Measurements from ENCODE around the gene EYS. TPM values are rescaled to one million over a fixed set of nuclear protein-coding genes. Genes with fewer than 3 reads are reported as not detected.

EYS gene
- polyA plus RNA-seq, 4 donors, result 0.51 to 0.77 (median 0.61) TPM

DNA sequence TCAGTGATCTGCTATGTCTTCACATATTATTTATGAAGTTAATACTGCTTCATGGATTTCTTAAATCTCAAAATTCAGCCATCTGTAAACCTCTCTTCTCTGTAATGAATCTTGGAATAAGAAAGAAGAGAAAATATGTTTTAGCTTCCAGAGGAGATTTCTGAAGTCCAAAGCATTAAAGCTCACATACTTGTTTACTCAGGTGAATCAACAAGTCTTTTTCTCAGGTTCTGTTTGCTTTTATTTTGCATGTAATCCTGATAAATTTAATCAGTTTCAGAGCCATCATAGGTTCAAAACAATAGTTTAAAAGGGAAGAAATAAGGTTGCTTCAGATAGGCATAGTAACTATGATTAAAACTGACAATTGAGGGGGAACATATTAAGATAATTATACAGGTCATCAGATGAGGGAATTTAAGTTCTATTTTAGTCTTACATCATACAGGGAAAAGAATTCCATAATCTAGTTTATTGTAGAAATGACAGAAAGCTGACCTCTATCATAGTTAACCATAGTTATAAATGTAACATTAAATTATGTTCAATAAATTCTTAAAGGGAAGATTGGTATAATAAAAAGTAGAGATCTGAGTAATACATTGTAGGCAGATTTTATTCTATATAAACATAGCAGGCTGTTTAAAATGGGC is 716.2 kb downstream of the EYS start:
- DNase-seq (ENCODE audit: low read depth in 4 of 4, low spot score in 3 of 4), result no peak

DNA sequence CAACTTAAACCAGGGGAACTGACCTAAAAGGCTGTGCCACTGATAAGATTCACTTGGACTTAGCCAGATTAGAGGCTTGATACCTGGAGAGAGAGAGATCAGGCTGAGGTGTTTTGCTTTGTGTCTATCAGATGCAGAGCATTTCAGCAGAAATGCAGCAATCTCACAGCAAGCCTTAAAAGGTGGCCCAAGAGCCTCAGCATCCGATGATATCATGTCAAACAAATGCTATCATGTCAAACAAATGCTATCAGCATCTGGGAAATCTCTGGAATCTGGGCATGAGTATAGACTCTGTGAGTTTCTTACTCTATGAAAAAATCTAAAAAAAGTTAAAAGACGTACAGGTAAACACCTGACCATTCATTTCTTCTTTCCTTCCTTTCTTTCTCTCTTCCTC is 718.9 kb downstream of the EYS start:
- no peak for DNase-seq (ENCODE audit: low read depth in 4 of 4, low spot score in 3 of 4)

DNA sequence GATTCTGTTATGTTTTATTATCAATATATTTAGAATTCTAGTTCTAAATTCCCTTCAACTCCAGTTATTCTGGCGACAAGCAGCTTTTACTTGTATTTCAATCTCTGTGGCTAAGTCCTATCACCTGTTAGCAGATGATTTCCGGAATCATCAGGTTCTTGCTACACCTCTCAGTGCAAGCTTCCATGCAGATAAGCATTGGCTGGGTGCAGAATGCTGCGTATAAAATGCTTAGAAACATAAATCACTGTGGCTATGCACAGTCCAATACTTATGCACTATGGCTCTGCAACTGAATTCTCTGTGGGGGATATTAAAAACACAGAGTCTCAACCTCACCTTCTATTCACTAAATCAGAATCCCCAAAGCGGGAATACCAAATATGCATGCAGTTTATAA is 720.0 kb downstream of the EYS start:
- DNase-seq (ENCODE audit: low read depth in 4 of 4, low spot score in 3 of 4), result no peak

DNA sequence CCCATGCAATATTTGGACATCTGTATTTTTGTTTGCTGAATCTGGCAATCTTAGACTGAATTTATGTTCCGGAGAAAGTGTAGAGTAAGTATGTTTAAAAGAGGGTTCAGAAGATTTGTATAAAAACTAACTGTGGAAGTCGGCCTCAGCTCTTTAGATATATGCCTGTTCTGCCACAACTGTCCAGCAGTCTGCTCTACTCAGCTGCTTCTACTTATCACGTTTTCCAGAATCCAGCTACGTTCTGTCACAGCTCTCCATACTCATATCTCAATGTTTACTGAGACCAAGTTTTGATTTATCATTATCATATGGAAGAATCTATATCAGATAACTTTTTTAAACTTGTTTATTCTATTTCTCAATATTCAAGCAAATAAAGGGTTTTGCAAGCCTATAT is 721.3 kb downstream of the EYS start:
- DNase-seq (ENCODE audit: low read depth in 4 of 4, low spot score in 3 of 4), result no peak

DNA sequence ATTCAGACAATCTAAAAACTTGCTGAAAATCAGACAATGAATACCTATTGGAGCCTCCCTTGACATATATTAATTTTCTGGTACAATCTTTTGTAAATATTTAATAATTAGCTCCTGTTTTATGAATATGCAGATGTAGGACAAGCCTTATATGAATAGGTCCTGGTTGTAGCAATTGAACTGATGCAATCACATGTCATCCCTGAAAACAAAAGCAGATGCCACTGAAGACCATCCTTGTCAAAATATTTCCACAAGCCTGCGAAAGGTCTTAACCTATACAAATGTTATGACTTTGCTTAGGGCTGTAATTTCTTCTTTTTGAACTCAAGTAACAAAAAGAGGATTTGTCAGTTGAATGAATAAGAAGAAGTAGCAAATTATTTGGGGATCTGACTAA is 722.1 kb downstream of the EYS start:
- no peak for DNase-seq (ENCODE audit: low read depth in 4 of 4, low spot score in 3 of 4)

DNA sequence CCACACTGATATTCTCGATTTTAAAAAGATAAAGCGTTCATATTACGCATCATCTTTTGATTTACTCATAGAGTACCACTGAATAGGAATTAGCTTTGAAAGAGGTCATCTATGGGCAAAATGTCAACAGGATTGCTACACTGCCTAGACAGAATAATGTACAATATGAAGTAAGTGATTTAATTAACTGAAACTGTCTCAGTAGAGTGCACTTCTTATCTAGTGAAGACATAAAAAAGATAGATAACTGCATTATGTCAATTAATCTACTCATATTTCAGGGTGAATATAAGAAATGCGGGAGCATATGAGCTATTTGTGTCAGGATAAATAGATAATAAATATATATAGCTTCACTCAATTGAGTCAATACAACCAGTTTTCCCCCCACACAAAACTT is 723.9 kb downstream of the EYS start:
- DNase-seq (ENCODE audit: low read depth in 4 of 4, low spot score in 3 of 4), result no peak

DNA sequence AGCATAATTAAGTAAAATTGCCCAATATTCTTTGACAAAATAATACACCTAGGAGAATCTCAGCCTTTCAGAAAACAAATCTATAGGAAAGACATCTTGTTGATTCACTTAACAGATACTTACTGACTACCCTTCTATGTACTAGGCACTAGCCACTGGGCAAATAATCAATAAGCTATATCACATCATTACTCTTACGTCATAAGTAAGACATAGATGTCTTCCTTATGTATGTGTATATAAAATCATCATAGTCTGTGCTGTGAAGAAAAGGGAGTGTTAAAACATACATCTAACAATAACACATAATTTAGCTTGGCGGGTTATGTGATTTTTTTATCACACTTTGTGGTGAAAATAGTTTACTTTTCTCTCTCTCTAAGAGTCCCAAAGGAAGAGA is 733.9 kb downstream of the EYS start:
- DNase-seq (ENCODE audit: low read depth in 4 of 4, low spot score in 3 of 4), result no peak

DNA sequence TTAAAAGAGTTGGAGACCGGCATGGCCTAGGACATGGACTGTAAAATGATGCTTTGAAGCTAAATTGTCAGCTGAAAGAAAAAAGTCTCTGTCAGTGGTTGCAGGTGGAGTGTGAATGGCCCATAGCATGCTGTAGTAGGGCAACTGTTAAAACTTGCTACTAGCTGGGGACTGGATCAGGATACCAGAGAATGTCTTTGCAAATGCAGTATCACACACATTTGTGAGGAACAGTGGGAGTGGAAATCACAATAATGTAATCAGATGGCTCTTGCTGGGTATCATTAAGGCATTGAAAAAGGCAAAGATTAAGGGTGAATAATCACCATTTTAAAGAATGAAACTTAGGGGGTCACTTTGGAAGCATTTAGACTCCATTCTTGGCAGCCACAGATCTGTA is 737.9 kb downstream of the EYS start:
- no peak for DNase-seq (ENCODE audit: low read depth in 4 of 4, low spot score in 3 of 4)

DNA sequence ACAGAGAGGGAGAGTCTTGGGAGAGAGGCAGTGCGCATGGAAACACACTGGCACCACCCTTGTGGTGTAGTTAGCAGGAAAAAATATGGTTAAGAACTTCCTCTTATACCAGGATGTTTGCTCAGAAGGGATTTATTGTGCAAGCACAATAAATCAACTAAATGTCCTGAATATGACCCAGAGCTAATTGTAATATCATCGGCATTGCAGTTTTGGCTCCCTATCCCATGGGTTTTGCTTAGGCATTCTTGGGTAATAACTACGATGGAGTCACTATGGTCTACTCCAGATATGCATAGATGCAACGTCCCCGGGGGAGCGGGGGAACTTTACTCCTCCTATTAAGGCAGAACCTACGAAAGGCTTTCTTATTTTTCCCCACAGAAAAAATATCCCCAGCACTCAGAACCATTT is 751.6 kb downstream of the EYS start:
- DNase-seq (ENCODE audit: low read depth in 4 of 4, low spot score in 3 of 4), result no peak

DNA sequence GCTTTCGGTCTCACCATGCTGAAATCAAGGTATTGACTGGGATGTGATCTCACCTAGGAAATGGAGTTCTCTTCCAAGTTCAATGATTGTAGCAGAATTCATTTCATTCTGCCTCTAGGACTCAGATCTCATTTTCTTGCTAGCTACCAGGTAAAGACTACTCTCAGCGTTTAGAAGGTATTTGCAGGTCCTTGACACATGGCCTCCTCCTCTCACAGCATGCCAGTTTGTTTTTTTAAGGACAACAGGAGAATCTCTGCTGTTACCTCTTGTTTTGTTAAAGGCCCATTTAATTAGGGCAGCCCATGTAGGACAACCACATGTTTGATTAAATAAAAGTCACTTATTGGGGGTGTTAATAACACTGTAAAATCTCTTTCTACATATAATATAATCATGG is 757.8 kb downstream of the EYS start:
- no peak for DNase-seq (ENCODE audit: low read depth in 4 of 4, low spot score in 3 of 4)

DNA sequence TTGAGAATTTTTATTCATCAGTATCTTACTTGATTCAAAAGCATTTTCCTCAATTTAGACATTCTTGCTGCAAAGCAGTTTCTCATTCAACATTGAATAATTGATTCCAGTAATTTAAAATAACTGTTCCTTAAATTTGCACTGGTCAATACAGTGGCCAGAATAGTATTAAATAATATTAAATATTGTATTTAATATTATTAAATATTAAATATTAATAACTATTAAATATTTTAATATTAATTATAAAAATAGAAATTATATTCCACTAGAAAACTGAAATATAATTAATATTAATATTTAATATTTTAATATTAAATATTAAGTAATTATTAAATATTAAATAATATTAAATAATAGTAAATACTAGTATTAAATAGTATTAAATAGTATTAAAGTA is 758.8 kb downstream of the EYS start:
- DNase-seq (ENCODE audit: low read depth in 4 of 4, low spot score in 3 of 4), result no peak

DNA sequence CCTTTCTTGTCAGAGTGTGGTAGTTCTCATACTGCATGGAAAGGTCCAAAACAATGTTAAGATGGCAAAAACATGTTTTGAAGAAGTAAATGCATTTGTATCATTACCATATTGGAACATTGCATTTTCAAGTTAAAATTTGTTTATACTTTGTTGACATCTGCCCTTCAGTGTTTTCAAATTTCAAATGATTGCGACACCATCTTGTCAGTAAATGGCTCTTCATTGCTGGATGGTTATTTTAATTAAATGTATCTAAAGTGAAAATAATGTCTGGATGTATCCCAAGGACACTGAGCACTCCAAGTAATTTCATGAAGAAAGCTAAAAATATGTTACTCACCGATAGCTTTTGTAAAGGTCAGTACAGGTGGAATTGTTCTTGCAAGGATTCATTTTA is 761.6 kb downstream of the EYS start:
- DNase-seq (ENCODE audit: low read depth in 4 of 4, low spot score in 3 of 4), result no peak

DNA sequence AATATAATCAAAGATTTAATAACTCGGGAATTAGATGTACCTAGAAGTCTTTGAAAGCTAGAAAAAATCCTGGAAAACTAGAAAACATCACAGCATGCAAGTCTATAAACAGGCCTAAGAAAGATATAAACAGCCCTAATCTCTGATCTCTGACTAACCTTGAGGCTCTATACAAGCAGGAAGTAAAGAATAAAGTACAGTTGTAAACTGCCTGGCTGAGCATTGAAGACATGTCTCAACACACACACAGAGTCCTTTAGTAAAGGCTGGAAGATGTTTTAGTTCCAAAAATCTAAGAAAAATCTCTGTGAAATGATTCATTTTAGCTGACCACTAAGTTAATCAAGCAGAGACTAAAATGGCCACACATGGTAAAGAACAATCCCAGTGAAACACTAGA is 774.5 kb downstream of the EYS start:
- no peak for DNase-seq (ENCODE audit: low read depth in 4 of 4, low spot score in 3 of 4)

DNA sequence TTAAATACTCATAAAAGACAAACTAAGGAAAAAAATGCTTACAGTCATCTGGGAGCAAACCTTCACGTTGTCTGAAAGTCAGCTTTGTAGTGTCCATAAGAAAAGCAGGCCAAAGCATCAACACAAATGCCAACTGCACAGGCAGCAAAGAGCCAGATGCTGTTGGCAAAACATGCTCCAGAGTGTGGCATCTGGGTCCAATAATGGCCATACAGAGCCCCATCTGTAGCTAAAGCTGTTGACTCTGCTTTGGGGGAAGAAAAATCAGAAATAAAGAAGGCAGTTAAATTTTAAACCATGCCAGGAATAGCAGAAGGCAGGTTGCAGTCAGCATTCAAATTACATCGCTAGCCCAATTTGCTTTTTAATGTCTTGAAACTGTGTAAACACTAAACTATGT is 776.3 kb downstream of the EYS start:
- no peak for DNase-seq (ENCODE audit: low read depth in 4 of 4, low spot score in 3 of 4)

DNA sequence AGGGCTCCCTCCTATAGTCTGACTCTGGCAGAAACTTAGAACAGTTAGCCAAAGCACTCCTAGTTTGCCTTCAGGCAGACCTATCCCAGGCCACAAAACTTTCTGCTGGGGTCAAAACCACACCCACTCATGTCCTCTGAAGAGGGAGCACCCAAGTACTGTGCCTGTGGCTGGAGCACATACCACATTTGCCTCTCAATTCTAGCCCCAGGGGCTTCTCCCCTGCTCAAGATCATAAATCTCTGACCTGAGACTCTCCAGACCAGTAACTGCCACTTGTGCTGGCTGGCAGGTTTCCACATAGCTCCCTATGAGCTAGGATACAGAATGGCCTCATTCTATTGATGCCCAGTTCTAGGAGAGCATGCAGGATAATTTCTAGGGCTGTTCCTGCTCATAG is 781.0 kb downstream of the EYS start:
- no peak for DNase-seq (ENCODE audit: low read depth in 4 of 4, low spot score in 3 of 4)

DNA sequence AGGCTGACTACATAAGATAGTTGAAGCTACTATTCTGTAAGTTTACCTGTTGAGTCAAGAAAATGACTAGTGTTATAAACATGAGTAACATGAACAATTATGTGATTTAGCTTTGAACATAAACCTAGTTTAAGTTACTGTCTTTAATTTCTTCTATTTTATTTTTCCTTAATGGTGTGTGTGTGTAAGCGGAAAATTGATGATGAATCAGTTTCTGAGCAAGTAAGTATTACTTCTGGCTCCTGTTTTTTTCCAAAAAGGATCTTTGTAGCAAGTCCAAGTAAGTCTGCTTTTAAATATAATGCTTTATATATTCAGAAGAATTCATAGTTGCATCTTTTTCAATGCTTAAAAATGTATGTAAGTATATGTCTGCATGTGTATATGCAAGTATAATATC is 786.8 kb downstream of the EYS start:
- no peak for DNase-seq (ENCODE audit: low read depth in 4 of 4, low spot score in 3 of 4)

DNA sequence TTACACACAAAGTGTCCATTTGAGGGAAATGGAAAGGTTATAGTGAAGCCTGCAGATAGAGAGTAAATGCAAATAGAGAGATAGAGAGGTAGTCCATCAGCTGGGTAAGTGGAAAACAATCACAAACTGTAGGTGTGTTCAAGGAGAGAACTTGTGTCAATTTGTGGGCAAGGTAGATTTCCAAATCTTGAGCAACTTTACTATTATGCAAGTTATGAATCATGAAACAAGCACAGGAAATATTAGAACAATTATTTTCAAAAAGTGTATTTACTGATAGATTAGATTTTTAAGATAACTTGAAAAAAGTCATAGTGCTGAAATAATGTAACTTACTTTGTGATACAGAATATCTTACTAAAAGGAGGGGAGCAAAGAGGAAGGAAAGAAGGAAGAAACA is 792.9 kb downstream of the EYS start:
- no peak for DNase-seq (ENCODE audit: low read depth in 4 of 4, low spot score in 3 of 4)

DNA sequence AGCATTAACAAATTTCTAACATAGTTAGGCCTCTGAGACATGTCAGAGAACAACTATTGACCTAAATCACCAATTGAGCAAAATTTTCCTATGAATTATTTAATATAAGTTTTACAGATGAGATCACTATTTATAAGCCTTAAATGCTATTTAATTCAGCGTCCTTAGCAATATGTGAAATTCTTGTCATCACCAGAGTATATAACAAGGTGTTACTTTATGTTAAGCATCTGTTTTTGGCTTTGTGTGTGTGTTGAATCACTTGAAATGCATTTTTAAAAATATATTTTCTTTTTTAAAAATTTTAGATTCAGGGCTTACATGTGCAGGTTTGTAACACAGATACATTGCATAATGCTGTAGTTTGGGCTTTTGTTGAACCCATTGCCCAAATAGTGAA is 794.1 kb downstream of the EYS start:
- no peak for DNase-seq (ENCODE audit: low read depth in 4 of 4, low spot score in 3 of 4)

DNA sequence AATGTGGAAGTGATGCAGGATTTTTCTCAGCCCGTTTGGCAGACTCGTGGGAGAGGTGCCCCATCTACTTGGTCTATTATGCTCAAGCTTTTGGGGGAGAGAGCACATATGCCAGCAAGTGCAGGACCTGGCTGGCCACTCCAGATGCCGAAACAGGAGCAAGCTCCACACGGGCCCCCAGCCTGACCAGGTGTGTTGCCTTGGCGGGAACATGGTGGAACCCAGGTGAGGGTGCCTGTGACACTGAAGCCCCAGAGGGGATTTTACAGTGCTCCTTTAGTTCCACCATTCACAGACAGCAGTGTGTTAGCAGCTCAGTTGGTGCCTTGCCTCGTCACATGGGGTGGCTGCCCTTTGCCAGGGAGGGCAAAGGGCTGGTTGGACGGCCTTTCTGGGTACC is 798.9 kb downstream of the EYS start:
- DNase-seq (ENCODE audit: low read depth in 4 of 4, low spot score in 3 of 4), result no peak

DNA sequence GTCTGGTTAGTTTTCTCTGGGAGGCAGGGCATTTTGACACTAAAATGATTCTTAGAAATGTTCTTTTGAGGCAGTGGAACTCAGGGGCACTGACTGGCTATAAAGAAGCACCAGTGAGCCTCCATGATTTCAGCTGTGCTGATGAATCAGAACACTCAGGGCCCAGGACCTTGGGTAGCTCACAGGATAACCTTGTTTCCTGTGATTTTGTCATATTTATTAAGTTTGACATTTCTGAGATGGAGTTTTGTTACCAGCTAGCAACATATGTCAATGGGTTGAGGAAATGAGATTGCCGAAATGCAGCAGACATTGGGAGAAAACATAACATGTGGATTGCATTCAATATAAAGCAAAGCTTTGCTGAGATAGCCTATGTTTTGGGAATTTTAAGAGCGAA is 802.4 kb downstream of the EYS start:
- DNase-seq (ENCODE audit: low read depth in 4 of 4, low spot score in 3 of 4), result no peak

DNA sequence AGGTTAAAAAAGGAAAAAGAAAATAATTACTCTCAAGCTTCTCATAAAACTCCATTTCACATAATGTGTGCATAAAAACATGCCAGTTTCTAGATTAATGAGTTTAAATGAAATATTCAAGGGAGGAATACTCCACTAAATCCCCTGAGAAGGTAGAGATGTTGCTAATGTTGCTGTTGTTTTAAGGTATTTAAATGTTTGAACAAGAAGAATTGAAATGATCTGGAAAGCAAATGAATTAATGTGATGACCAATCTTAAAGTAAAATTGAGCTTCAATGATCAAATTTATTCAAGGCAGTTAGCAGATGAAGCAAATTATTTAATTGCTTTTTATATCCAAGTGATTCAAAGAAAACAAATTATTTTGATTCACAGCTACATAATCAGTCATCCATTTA is 804.4 kb downstream of the EYS start:
- DNase-seq (ENCODE audit: low read depth in 4 of 4, low spot score in 3 of 4), result no peak

DNA sequence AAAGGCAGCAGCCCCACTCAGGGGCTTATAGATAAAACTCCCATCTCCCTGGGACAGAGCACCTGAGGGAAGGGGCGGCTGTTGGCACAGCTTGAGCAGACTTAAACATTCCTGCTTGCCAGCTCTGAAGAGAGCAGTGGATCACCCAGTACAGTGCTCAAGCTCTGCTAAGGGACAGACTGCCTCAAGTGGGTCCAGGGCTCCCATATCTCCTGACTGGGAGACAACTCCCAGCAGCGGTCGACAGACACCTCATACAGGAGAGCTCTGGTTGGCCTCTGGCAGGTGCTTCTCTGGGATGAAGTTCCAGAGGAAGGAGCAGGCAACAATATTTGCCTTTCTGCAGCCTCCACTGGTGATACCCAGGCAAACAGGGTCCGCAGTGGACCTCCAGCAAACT is 810.1 kb downstream of the EYS start:
- DNase-seq (ENCODE audit: low read depth in 4 of 4, low spot score in 3 of 4), result no peak

DNA sequence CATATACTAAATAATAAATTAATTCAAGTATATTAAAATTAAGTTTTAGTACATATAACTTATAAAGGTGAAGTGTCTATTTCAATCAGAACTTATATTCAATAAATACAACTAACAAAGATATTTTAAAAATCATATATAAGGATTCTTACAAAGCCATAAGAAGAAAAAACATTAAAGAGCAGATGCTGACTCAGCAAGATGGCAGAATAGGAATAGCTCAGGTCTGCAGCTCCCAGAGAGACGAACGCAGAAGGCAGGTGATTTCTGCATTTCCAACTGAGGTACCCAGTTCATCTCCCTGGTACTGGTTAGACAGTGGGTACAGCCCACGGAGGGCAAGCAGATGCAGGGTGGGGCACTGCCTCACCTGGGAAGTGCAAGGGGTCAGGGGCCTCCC is 811.1 kb downstream of the EYS start:
- no peak for DNase-seq (ENCODE audit: low read depth in 4 of 4, low spot score in 3 of 4)

Data from right renal pelvis (tissue), 4 donors.